Hepatic stellate cell (primary cell): ENCODE measurements around the gene FARP2.
"Not testable (repeated sequence)": the region's sequence is repeated elsewhere in the genome, so short reads cannot be mapped to it uniquely, and the experiment has no call there.

Source experiments
- DNase-seq: peaks from one replicate; pipeline ENCODE4 v3.0.0; 2011; ENCODE audit warnings: low spot score

FARP2 gene

DNA sequence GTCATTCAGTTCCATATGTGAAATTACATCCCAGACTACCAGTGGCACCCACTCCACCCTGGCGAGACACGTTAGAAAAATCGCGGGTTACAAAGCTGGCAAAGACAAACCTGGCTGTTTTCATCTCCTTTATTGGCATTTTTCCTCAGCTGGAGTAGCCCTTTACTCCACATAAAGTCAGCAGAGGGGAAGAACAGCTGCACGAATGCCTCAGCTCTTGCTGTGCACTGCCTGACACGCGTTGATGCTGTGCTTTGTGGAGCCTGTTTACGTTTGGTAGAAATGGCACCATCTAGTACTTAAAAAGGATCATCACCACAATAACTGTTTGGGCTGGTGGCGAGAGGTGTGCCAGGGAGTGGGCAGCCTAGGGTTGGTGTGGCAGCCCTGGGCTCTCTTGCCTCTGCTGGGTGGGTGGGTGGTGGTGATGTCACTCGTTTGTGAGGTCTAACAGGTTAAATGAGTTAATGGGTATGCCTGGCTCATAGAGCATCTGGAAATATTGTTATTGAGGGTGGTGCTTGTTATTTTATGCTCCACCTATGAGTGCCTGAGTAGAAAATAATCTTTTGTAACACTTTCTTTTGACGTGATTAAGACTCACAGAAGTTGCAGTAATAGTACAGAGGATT lies 16.4 kb downstream of the FARP2 start:
- no peak for DNase-seq

DNA sequence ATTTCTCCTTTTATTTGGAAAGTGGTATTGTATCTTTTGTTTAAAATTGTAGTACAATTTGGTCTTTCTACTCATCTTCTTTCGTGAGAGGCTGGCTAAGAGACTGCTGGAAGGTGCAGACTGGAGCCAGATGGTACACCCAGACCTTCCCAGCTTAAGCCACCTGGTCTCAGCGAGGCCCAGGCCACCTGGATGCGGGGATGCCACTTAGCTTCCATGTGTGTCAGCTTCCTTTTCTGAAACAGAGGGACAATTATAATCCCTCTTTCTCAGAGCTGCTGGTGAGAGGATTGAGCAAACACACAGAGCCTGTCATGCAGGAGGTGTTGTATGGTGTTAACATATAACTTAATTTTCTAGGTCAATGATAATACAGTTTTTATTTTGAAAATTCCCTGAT lies 17.4 kb downstream of the FARP2 start:
- DNase-seq: no peak

DNA sequence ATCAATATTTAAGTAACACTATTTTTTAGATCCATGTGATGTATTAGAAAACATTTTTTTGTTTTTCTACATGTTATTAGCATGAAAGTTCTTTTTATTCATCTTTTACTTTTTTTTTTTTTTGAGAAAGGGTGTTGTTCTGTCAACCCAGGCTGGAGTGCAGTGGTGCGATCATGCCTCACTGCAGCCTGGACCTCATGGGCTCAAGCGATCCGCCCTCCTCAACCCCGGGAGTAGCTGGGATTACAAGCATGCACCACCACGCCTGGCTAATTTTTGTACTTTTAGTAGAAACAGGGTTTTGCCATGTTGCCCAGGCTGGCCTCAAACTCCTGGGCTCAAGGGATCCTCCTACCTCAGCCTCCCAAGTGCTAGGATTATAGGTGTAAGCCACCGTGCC lies 17.8 kb downstream of the FARP2 start:
- not testable (repeated sequence) for DNase-seq

DNA sequence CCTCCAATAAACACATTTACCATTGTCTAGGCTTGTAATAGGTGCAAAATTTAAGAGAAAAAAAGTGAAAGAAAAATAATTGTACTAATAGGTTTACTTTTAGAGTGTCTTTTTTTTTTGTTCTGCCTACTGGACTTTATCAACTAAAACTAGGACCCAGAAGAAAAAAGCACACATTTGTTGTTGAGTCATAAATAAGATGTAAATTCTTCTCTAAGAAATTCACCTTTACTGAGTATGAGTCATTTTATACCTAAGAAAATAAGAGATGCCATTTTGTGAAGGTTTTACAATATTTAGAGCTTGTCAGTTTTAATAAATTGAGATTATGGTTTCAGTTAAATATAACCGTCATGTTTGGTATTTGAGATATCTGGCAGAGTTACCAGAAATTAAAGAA lies 19.2 kb downstream of the FARP2 start:
- DNase-seq: no peak

DNA sequence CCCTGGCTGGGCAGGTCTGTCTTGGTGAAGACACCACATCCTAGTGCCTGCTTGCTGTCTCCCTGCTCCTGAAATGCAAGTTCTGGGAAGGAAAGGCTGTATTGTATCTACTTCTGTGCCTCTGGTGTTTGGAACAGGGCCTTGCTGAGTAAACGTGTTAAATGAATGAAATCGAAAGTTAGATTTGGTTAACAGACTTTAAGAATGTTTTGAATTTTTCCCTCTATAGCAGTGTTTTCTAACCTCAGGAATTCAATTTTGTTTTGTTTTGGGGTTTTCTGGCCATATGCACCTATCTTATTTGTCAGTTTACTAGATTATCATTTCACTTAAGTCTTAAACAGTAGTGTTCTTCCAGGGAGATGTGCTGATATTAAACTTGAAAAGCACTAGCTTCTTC lies 20.7 kb downstream of the FARP2 start:
- no peak for DNase-seq

DNA sequence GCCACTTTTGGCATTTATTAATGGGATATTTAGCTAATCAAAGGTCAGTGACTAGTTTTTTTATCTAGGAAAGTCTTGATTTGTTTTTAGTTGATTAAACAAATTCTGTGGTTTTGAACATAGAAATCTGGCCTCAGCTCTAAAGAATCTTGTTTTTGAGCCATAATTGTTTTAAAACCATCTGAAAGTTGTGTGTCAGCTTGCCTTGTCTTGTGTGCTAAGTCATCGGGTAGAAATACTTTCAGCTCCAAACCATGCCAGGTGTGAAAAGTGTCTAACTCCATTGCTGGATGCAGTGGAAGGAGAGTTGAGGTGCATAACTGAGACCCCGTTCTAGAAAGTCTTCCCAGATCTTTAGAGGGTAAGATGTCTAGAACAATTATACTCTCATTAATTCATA lies 22.7 kb downstream of the FARP2 start:
- DNase-seq: no peak

DNA sequence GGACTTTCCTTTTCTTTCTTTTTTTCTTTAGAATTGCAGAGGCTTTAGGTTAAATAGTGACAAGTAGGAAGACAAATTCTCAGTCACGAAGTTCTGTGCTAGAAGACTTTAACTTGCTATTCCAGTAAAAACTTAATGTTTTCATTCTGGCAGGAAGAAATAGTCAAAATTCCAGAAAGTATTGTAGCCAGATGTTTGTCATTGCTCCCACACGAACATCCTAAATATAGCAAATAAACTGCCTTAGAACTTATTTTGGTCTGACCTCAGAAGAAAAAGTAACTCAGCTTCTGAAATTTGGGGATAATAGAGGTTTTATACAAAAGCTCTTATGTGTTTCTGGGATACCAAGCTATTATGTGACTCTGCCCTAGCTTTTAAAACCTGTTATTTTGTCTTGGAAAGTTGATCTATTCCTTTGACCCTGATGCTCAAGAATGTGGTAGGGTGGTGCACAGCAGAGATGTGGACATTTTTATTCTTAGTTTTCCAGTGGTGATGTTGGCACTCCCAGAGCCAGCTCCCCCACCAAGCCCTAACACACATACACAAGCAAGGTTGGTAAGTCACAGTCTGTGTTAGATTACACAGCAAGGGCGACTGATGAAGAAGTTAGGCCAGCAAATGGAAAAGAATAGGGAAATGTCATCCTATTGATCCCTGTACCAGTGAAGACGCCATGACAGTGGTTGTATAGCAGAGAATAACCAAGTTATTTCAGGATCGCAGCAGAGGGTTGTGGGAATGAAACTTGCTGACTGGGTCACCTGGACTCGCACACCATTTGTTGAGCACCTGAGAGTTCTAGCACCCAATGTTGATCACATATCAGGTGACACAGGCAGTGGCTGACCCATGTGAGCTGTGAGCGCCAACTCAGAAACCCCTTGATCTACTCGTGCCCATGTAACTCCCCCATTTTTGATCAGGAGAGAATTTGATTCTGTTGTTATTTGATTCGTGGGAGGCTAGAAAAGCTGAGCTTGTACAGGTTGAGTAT lies 23.7 kb downstream of the FARP2 start:
- DNase-seq: peak; percentile 53

DNA sequence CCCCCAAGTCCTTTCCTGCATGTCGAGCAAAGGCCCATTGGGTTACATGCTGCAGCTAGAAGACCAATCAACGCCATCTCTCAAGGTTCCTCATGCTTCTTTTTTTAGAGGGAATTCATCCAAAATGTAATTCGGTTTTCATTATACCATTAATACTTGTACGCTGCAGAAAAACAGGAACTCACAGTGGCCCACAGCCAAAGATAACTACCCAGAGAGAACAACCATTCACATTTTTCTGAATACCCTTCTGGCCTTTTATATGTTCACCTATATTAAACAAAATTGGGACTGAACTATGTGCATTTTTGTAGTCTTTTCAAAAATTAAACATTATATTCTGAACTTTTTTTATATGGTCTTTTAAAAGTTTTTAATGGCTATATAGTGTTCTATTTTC lies 25.8 kb downstream of the FARP2 start:
- DNase-seq: no peak

DNA sequence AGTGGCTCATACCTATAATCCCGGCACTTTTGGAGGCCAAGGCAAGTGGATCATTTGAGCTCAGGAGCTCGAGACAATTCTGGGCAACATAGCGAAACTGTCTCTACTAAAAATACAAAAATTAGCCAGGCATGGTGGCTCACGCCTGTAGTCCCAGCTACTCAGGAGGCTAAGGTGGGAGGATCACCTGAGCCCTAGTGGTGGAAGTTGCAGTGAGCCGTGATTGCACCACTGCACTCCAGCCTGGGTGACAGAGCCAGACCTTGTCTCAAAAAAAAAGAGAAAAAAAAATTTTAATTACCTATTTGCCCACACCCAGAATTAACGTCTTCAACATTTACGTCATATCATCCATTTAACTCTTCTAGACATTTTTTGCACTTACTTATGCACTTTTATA lies 29.4 kb downstream of the FARP2 start:
- not testable (repeated sequence) for DNase-seq

DNA sequence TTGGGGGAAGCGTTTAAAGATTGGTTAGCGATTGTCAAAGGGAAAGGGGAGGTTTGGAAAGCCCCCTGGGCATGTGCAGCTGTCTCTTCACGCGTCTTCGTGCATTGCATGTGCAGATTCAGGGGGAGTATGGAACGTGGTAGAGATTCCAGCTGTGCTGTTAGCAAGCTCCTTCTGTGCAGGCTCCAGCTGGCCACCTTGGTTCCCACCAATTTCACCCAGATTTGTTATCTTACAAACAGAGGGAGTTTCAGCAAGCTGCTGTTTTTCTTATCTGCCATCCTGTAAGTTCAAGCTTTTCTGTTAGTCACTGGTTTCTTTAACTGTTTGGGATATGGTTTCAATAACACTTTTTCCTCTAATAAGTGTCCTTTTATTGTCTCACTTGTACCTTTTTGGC lies 30.4 kb downstream of the FARP2 start:
- no peak for DNase-seq

DNA sequence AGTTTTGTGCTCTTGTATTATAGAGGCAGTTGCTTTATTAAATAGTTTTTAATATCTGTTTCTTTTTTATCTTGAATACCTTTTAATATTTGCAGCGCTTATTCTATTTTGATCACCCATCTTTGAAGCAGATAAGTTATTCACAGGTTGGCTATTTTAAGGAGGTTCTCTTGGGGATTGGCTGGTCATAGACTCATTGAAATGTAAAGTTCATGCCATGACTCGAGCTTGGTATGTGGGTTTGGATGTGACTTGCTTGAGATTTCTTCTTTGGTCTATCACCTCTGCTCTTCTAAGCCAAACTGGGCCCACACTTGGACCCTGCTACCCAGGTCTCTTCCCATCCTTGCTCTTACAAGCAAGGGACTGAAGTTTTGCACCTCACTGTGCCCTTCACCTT lies 33.6 kb downstream of the FARP2 start:
- no peak for DNase-seq

DNA sequence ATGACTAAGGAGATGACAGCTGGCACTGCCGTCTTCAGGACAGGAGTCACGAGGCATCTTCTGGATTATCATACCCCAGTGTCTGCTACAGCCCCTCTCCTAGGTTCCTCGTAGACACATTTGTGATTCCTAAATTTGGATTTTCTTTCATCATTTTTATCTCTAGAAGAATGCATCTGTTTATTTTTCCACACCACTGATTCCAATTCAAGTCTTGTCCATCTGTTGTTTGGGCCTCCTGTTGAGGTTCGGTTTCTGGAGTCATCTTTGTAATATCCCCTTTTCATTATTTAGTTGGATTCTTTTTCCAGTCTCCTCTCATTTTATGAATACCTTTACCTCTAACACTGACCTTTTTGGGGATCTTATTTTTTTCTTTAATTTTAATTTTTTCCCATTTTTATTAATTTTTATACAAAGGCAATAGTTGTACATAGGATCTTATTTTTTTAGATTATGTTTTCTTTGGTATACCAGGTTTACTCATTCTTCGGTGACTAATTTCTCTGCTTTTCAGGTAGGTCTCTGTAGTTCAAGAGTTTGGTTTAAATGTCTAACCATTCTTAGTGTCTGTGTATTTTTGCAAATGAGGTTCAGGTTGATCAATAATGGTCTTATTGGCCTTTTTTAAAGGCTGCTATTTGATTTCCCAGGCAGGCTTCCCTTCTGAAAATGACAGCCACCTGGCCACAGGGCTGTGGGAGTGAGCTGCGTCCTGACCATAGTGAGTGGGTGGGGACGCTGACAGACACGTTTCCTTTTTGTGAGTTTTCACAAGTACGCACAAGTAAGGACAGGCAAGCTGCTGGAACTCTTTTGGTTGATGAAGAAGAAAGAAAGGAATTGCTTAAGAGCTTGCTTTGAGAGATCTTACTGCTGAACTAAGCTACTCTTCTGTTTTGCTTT lies 34.5 kb downstream of the FARP2 start:
- DNase-seq: no peak

DNA sequence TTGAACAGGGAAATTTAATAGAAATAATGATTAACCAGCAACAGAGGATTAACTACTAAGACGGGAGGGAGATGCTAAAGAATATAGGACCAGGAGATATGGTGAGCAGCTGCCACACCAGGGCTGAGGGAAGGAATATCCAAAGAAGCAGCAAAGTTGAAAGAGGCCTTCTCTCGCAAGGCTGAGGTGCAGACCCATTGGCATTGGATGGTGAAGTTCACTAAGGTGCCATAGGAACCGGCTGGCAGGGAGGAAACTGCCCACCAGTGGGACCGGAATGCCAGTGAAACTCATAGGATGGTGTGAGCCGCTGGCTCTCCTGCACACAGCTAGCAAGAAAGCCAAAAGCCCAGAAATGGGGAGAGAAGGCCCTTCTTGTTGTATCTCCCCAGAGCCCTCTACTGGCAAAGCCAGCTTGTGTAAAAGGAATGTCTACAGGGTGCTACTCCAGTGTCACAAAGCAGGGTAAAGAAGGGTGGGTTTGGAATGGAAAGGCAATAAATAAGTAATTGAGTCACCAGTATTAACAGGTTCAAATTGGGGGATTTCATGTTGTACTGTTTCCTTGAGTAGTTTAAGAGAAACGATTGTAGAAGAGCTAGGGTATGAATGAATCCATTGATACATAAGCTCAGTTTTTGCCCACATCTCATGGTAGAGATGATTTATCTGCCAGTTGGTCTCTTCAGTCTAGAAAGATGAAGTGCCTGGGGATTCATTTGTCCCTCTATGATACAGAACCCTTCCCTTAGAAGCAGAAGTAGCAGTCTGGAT lies 36.0 kb downstream of the FARP2 start:
- peak; percentile 50 for DNase-seq

DNA sequence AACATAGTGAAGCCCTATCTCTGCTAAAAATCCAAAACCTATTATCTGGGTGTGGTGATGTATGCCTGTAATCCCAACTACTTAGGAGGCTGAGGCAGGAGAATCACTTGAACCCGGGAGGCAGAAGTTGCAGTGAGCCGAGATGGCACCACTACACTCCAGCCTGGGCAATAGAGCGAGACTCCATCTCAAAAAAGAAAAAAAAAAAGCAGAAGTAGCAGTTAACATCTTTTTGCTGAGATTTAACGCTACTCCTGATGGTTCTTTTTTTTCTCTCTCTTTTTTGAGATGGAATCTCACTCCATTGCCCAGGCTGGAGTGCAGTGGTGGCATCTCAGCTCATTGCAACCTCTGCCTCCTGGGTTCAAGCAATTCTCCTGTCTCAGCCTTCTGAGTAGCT lies 36.7 kb downstream of the FARP2 start:
- not testable (repeated sequence) for DNase-seq

DNA sequence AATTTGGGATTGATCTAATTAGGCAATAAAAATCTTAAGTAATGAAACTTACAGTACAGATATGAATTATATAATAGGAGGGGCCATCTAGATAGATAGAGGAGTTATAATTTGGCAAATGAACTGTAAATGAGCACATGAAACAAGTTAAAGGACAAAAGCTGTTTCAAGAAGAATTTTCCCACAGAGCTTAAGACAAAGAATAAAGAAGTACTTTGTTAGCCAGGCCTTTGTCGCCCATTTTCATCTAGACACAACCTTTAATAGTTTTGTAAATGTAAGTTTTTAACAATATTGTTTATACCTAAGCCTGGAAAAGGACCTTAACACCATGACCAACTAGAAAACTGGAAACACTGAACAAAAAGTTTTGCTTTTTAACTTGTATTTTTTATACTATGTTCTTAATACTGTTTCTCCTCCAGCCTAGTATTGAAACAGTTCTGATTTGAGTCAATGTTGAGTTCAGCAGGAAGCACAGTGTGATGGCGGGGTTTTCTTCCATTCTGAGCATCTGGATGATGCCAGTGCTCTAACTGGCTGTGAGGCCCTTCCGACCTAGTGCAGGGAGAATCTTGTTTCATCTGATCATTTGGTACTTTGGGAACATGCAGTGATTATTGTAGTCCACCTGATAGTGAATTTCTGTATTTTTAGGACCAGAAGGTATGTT lies 37.6 kb downstream of the FARP2 start:
- no peak for DNase-seq

DNA sequence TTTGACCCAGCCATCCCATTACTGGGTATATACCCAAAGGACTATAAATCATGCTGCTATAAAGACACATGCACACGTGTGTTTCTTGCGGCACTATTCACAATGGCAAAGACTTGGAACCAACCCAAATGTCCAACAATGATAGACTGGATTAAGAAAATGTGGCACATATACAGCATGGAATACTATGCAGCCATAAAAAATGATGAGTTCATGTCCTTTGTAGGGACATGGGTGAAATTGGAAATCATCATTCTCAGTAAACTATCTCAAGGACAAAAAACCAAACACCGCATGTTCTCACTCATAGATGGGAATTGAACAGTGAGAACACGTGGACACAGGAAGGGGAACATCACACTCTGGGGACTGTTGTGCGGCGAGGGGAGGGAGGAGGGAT lies 40.7 kb downstream of the FARP2 start:
- DNase-seq: not testable (repeated sequence)

DNA sequence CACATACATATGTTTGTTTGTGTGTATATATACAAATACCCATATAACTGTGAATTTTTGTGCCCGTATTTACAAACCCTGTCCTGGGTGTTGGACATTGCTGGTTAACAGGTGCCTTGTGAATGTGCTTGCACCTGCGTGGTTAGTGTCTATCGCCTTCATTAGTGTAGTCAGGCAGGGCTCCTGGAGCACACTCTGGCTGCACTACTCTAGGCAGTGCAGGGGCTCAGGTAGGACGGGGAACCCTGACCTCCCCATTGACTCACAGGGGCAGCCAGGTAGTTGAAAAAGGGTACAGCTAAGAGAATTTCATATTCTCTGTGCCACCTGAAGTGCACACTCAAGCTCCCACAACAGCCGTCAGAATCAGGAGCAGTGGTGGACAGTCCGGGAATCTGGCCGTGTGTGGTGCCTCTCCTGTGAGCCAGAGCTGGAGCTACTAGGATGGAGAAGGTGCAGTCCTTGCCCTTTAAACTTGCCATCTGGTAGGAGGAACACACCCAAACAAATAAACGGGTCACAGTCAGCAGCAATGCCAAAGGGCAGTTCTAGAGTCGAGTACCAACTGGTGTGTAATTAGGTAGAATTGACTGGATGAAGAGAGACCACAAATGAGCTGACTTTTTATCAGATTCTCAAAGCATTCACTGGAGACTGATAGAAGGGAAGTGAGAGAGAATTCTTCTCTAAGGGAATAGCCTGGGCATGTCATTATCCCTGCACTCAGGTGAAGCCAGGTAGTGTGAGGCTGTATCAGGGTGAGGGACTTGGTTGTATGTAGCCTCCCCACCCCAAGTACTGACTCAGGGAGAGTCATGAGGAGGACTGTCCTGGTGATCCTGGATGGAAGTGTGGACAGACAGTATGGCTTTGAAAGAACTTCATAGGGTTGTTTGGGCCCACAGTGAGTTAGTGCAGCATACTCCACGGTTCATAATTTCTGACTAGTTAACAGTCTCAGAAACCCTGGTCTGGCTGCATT lies 44.1 kb downstream of the FARP2 start:
- DNase-seq: no peak

DNA sequence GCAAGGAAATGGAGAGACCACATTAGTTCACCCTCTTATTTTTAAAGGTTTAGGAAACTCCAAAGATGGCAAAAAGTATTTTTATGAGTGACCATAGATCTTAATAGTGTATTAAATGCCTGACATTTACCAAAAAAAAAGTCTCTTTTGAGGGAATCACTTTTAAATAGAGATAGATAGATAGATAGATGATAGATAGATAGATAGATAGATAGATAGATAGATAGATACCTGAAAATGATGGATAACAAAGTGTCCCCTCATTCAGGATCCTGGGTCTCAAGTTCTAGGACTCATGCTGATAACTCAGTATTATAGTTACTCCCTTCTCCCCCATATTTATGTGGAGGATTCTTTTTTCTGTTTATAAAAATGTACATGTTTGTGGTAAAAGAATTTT lies 52.8 kb downstream of the FARP2 start:
- no peak for DNase-seq

DNA sequence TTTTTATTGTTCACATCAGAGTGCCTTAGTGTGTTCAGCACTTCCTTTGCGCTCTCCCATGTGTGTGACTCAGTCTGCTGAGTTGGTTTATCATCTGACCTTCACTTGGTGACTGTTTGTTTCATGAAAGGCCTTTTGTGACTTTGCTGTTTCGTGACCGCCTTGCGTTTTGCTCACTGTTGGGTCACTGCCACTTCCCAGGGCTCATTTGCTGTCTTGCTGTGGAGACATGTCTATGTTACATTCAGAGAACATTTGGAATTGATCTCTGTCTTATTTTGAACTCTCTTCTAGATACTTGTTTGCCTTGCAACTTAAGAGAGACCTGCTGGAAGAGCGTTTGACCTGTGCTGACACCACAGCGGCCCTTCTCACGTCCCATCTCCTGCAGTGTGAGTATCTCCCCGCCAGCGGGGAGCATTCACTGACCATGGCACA lies 54.7 kb downstream of the FARP2 start:
- no peak for DNase-seq

DNA sequence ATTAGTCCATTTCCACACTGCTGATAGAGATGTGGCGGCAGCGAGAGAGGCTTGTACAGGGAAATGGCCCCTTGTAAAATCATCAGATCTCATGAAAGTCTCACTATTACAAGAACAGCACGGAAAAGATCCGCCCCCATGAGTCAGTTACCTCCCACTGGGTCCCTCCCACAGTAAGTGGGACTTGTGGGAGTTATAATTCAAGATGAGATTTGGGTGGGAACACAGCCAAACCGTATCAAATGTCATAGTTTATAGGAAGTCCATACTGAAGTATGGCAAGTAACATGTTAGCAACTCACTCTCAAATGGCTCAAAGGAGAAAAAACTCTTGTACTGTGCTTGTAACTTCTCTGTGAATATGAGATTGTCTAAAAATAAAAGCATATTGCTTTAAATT lies 56.1 kb downstream of the FARP2 start:
- no peak for DNase-seq
